HCT116 (cell line): ENCODE measurements around the gene EIPR1. TPM values are rescaled to one million over a fixed set of nuclear protein-coding genes. Genes with fewer than 3 reads are reported as not detected.

Source experiments
- ATAC-seq: fragments of 200-7000 bp; cut with Tn5 transposase; 2 replicates; pipeline ENCODE4 v1.9.1; 2020; ENCODE audit warnings: mild to moderate bottlenecking, moderate library complexity
- BruUV-seq: library from RNA; stranded (reverse); fragments of 400-500 nt; replicated peaks from 2 replicates; lab custom pipeline; 2021; lab: Mats Ljungman, UMichigan
- CTCF ChIA-PET: fragments of 300-600 bp; sonication (Branson Sonifier 250); formaldehyde crosslinking; loops from one replicate; lab custom pipeline; 2021; ENCODE audit warnings: antibody characterized with exemption; lab: Charles Lee
- POLR2A ChIA-PET: fragments of 300-600, 350-600 bp; sonication (Branson Sonifier 250); formaldehyde crosslinking; loops from one replicate; lab custom pipeline; 2021; ENCODE audit warnings: antibody characterized with exemption; lab: Charles Lee
- RAD21 ChIA-PET, 2 experiments: fragments of 300-600 bp; sonication (Branson Sonifier 250); formaldehyde crosslinking; loops; one replicate each; lab custom pipeline; 2023; ENCODE audit warnings: low total read pairs in 2 of 2; ENCODE audit not compliant: uncharacterized antibody in 2 of 2, unreplicated experiment in 2 of 2, low non-redundant PET in 1 of 2; lab: Charles Lee
- DNase-seq: peaks from one replicate; pipeline ENCODE4 v3.0.0-alpha.2; 2010; ENCODE audit warnings: low read depth, low spot score
- H2AFZ ChIP-seq: fragments of 200-600 bp; shearing (Covaris generic), sonication (generic); 2 replicates; pipeline ENCODE4 v1.6.1; 2017; ENCODE audit warnings: low read depth, mixed run types, mixed read lengths, antibody characterized with exemption, low read length; ENCODE audit not compliant: poor library complexity, severe bottlenecking
- H3K27ac ChIP-seq: 2 replicates; pipeline ENCODE4 v1.5.1; 2012; ENCODE audit warnings: low read depth, low read length
- H3K27me3 ChIP-seq: fragments of 200-600 bp; sonication (generic); 2 replicates; pipeline ENCODE4 v1.6.1; 2016; ENCODE audit warnings: mixed run types, low read length, mixed read lengths; ENCODE audit not compliant: insufficient read depth
- H3K36me3 ChIP-seq, 2 experiments: fragments of 200-500 bp in 1 of 2; fragments of 200-600 bp in 1 of 2; sonication (Bioruptor generic) in 1 of 2; sonication (generic) in 1 of 2; 2 replicates each; pipeline versions ENCODE4 v1.5.1 to v1.6.1; 2014 to 2016; ENCODE audit warnings: low read length in 2 of 2, inconsistent platforms in 1 of 2, mixed read lengths in 1 of 2, mixed run types in 1 of 2; ENCODE audit not compliant: insufficient read depth in 2 of 2, control insufficient read depth in 1 of 2
- H3K4me1 ChIP-seq, 2 experiments: fragments of 200-600 bp in 1 of 2; sonication (generic) in 1 of 2; 2 replicates each; pipeline versions ENCODE4 v1.5.1 to v1.6.1; 2012 to 2017; ENCODE audit warnings: low read length in 2 of 2, inconsistent platforms in 1 of 2, mild to moderate bottlenecking in 1 of 2, mixed read lengths in 1 of 2, mixed run types in 1 of 2, moderate library complexity in 1 of 2; ENCODE audit not compliant: insufficient read depth in 2 of 2, control insufficient read depth in 1 of 2
- H3K4me2 ChIP-seq: fragments of 200-600 bp; sonication (generic); 2 replicates; pipeline ENCODE4 v1.6.1; 2017; ENCODE audit warnings: mixed run types, low read length, mixed read lengths
- H3K4me3 ChIP-seq, 2 experiments: fragments of 200-600 bp in 1 of 2; sonication (generic) in 1 of 2; replicated peaks in 1 of 2; 2 replicates each; pipeline ENCODE4 v1.5.1; 2011 to 2016; ENCODE audit warnings: low read length in 2 of 2, control low read depth in 1 of 2, low read depth in 1 of 2, mild to moderate bottlenecking in 1 of 2, mixed read lengths in 1 of 2, mixed run types in 1 of 2
- H3K79me2 ChIP-seq: fragments of 200-600 bp; sonication (generic); 2 replicates; pipeline ENCODE4 v1.6.1; 2017; ENCODE audit warnings: mild to moderate bottlenecking, mixed run types, low read length, moderate library complexity, mixed read lengths; ENCODE audit not compliant: insufficient read depth
- H3K9ac ChIP-seq: fragments of 200-600 bp; sonication (generic); 2 replicates; pipeline ENCODE4 v1.6.1; 2016; ENCODE audit warnings: low read length, mixed read lengths
- H3K9me2 ChIP-seq: fragments of 200-600 bp; sonication (generic), shearing (Covaris generic); 2 replicates; pipeline ENCODE4 v1.6.1; 2017; ENCODE audit warnings: mixed run types, mild to moderate bottlenecking, moderate library complexity; ENCODE audit not compliant: insufficient read depth
- H3K9me3 ChIP-seq, 2 experiments: fragments of 200-500 bp in 1 of 2; fragments of 200-600 bp in 1 of 2; sonication (Bioruptor generic) in 1 of 2; sonication (generic) in 1 of 2; 2 replicates each; pipeline ENCODE4 v1.6.1; 2014 to 2017; ENCODE audit warnings: low read length in 2 of 2, mixed read lengths in 2 of 2, inconsistent platforms in 1 of 2, low read depth in 1 of 2, mild to moderate bottlenecking in 1 of 2, mixed run types in 1 of 2, moderate library complexity in 1 of 2; ENCODE audit not compliant: control insufficient read depth in 1 of 2, insufficient read depth in 1 of 2
- H4K20me1 ChIP-seq: fragments of 200-600 bp; sonication (generic), shearing (Covaris generic); 2 replicates; pipeline ENCODE4 v1.6.1; 2017; ENCODE audit warnings: mixed run types, mild to moderate bottlenecking, moderate library complexity; ENCODE audit not compliant: insufficient read depth
- ATF3 ChIP-seq: IDR thresholded peaks from 2 replicates; pipeline ENCODE4 v1.6.1; 2012
- CEBPB ChIP-seq: IDR thresholded peaks from 2 replicates; pipeline ENCODE4 v1.6.1; 2012; ENCODE audit warnings: low read depth
- ELF1 ChIP-seq: IDR thresholded peaks from 2 replicates; pipeline ENCODE4 v1.6.1; 2012; ENCODE audit warnings: low read depth, borderline replicate concordance
- EZH2phosphoT487 ChIP-seq: fragments of 200-600 bp; IDR thresholded peaks from 2 replicates; pipeline ENCODE4 v1.6.1; 2018; ENCODE audit warnings: antibody characterized with exemption, borderline replicate concordance
- FOSL1 ChIP-seq: IDR thresholded peaks from 2 replicates; pipeline ENCODE4 v1.6.1; 2012; ENCODE audit warnings: low read depth
- JUND ChIP-seq: IDR thresholded peaks from 2 replicates; pipeline ENCODE4 v1.6.1; 2012
- SRF ChIP-seq: IDR thresholded peaks from 2 replicates; pipeline ENCODE4 v1.6.1; 2012; ENCODE audit warnings: low read depth
- TCF7L2 ChIP-seq: IDR thresholded peaks from 2 replicates; pipeline ENCODE4 v1.7.0; 2011; ENCODE audit warnings: borderline replicate concordance, inconsistent platforms; ENCODE audit not compliant: insufficient read depth, insufficient read length; ENCODE audit errors: extremely low read depth
- YY1 ChIP-seq: IDR thresholded peaks from 2 replicates; pipeline ENCODE4 v1.6.1; 2011; ENCODE audit warnings: low read length, low read depth, moderate library complexity, mild to moderate bottlenecking; ENCODE audit not compliant: insufficient replicate concordance; ENCODE audit errors: extremely low read depth
- ZNF274 ChIP-seq: fragments of 200-500 bp; sonication (Bioruptor generic); IDR thresholded peaks from 2 replicates; pipeline ENCODE4 v1.6.1; 2014; ENCODE audit warnings: mild to moderate bottlenecking, low read depth, low read length, inconsistent platforms
- intact Hi-C: fragments of 100-400 bp; cut with micrococcal nuclease; formaldehyde crosslinking; loops from 2 replicates; pipeline ENCODE4 v1.10.0; 2022
- total RNA-seq: library from RNA; stranded (reverse); gene quantifications from one replicate; pipeline ENCODE4 v1.2.1, GENCODE V29; 2021; ENCODE audit not compliant: unreplicated experiment
- TF ChIP-seq, protein P1 (sequence below): IDR thresholded peaks from 2 replicates; pipeline ENCODE4 v1.6.1; 2011; ENCODE audit warnings: mild to moderate bottlenecking, low read length, moderate library complexity; ENCODE audit not compliant: insufficient replicate concordance; ENCODE audit errors: extremely low read depth

Gene EIPR1
- total RNA-seq, 1 experiment from 2014 or later = 36.9 TPM

DNA sequence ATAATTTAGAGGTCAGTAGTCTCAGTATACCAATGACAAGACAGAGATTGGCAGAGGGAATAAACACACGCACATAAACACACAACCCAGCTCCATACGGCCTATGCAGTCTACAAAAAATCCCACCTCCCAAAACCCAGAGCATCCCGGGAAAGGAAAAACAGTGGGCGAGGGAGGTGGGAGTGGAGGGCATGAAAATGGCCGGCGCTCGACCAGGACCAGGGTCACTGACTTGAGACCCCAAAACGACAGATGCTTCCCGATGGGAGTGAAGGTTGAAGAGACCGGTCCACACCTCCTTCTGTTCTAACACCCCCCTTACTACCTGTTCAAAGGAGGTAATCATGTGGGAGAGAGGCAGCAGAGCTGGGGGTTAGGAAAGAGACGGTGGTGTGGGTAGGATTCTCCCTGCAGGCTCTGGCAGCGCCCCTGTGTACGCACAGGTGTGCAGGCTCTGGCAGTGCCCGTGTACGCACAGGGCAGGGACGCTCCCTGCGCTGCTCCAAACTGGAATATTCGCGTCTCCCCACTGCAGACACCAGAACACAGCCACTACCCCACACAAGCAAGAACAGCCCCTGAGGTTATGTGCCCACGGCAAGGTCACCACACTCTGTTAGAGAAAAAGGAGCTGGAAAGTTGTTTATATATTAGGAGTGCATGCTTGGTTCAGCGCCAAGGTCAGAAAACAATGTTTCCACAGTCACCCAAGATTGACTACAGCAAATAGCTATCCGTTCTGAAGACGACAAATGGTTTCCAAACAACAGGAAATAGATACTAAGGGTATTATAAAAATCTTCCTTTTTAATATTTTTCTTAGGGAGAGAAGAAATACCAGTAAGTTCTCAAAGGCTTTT, 67.9 kb downstream of the EIPR1 start (continued):
- TF ChIP-seq, protein P1, sequence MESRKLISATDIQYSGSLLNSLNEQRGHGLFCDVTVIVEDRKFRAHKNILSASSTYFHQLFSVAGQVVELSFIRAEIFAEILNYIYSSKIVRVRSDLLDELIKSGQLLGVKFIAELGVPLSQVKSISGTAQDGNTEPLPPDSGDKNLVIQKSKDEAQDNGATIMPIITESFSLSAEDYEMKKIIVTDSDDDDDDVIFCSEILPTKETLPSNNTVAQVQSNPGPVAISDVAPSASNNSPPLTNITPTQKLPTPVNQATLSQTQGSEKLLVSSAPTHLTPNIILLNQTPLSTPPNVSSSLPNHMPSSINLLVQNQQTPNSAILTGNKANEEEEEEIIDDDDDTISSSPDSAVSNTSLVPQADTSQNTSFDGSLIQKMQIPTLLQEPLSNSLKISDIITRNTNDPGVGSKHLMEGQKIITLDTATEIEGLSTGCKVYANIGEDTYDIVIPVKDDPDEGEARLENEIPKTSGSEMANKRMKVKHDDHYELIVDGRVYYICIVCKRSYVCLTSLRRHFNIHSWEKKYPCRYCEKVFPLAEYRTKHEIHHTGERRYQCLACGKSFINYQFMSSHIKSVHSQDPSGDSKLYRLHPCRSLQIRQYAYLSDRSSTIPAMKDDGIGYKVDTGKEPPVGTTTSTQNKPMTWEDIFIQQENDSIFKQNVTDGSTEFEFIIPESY = no peak
- no peak for TF ChIP-seq TCF7L2

DNA sequence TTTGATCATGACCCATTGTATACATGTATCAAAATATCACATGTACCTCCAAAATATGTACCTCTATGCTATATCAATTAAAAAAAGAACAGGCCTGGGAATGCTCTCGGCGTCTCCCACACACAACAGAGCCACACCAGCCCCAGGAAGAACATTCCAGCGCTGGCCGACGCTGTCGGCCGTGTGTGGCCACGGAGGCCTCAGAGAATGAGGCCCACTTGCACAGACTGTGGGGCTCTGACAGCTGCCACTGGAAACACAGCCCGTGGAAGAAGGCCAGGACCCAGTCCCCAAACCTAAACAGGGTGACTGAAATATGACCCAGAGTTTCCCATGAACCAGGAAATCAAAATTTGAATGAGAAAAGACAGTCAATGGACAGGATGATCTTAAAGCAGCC, 69.7 kb downstream of the EIPR1 start:
- H4K20me1 ChIP-seq = peaks cover 5% of the 10 kb centered on the region; the same call in 1 of the 2 replicates
- H3K36me3 ChIP-seq = no peaks in the 10 kb centered on the region
- ATAC-seq (no peak), DNase-seq (no peak)
- no peak overlapping the region for H2AFZ ChIP-seq
- no peak overlapping the region for H3K4me2 ChIP-seq
- TF ChIP-seq FOSL1 (no peak), ZNF274 (no peak), SRF (no peak), ELF1 (no peak), CEBPB (no peak), TCF7L2 (no peak), ATF3 (no peak), EZH2phosphoT487 (no peak), JUND (no peak), YY1 (no peak)
- TF ChIP-seq, protein P1 = no peak
- ChIA-PET RAD21 (no interaction called here), CTCF (no interaction called here), POLR2A (no interaction called here)
- no peaks in the 10 kb centered on the region for H3K27me3 ChIP-seq
- no peaks in the 10 kb centered on the region for H3K9me2 ChIP-seq
- no peak overlapping the region for H3K4me3 ChIP-seq
- no peak overlapping the region for H3K9ac ChIP-seq
- no TSS peak for BruUV-seq
- intact Hi-C loops = no loop called here
- H3K27ac ChIP-seq = no peak overlapping the region
- H3K4me1 ChIP-seq = peaks cover 3 to 8% of the 10 kb centered on the region in 2 experiments; a peak in 2 of 4 replicates
- peaks cover 15% of the 10 kb centered on the region; the same call in 1 of the 2 replicates for H3K79me2 ChIP-seq
- no peaks in the 10 kb centered on the region for H3K9me3 ChIP-seq
